Medulla oblongata (tissue), 1 donor: ENCODE results near the gene ALX3.
"Not testable (repeated sequence)": the region's sequence is repeated elsewhere in the genome, so short reads cannot be mapped to it uniquely, and the experiment has no call there.

ENCODE experiments used
- DNase-seq: peaks from one replicate; pipeline ENCODE4 v3.0.0-alpha.2; 2015; ENCODE audit errors: extremely low spot score

Gene ALX3

DNA sequence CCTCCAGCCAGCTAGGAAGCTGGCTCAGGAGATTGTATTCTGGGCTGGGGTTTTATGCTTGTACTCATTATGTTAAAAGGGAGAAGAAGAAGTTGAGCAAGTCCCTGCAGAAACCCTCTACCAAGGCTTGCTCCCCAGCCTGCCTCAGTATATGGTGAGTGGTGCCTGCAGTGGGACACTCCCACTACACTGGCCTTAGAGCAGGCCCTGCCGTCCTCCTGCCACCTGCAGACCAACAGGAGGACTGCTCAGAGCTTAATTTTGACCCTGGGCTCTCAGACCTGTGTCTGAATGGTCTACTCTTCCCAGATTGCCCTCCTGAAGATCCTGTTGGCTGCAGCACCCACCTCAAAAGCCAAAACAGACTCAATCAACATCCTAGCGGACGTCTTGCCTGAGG lies 23.0 kb downstream of the ALX3 start:
- no peak for DNase-seq

DNA sequence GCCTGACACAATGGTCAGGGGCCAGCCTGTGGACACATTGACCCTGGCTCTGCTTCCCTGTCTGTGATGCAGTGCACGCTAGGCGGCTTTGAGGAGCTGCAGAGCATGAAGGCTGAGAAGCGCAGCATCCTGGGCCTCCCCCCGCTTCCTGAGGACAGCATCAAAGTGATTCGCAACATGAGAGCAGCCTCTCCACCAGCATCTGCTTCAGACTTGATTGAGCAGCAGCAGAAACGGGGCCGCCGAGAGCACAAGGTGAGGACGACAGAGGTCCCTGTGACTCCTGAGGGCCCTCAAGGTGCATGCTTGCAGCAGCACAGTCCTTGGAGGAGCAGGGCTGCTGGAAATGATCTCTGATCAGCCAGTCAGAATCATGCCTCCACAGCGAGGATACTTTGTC lies 27.5 kb downstream of the ALX3 start:
- no peak for DNase-seq

DNA sequence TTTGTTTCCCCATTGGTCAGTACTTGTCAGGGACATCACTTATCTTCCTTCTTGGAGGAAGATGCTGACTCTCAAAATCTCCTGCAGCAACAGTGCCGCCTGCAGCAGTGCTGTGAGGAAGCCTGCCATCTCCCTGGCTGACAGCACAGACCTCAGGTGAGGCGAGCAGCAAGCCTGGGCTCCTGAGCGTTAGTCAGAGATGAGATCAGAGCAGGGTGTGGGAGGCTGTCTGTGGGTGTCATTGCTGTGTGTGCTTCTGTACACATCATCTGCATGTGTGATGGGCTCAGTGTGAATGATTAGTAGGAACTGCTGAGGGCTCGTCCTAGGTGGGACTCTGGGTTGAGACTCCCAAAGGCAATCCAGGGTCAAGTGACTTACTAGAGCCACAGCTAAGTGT lies 29.9 kb downstream of the ALX3 start:
- DNase-seq: no peak

DNA sequence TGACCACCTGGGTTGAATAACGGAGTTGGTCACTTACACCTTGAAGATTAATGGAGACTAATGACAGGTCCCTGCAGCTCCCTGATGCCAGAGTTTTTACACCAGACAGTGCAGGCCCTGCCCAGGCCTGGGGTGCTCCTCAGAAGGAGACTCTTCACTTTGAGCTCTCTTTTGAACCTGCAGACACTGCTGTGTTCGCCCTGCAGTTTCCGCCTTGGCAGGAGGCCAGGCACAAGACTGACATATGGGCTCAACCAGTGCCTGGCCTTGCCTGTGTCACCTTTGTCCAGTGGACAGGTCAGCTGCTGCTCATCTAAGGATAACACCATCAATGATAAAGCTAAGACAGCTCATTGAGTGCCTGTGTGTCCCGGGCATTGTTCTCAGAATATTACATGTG lies 30.8 kb downstream of the ALX3 start:
- no peak for DNase-seq

DNA sequence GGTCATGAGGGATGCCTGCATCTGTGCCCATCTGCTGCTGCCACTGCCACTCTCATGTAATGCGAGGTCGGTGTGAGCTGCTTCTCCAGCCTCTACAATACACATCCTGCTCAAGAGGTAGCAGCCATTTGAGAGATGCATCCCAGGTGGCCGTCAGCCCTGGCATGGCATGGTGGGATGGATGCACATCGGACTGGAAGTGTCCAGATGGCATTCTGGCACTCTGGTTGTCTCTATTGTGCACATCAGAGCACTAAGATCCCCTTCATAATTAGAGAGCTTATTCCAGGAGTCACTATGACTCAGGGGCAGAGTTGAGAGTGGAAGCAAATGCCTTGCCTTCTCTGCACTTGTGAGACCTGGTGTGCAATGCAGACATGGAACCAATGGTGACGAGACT lies 32.2 kb downstream of the ALX3 start:
- no peak for DNase-seq

DNA sequence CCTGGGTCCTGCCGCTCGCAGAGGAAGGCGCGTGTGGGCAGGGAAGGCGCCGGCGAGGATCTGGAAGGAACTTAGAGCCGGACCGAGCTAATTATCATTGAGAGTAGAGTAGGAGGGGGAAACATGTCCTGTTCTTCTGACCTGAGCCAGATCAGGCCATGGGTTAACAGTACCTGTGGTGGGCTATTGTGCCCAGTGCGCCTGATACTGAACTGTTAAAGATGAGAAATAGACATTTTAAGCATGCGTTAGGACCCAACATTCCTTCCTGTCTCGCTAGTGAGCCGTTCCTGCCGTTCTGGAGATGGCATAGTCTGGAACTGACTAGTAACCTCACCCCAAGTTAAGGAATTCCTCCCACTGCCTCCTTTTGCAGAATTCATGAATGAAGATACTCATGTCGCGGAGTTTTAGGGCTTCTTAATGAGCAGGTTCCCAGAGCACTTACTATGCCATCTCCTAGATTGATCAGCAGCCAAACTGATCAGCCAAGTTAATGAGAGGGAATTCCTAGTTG lies 35.2 kb downstream of the ALX3 start:
- DNase-seq: no peak

DNA sequence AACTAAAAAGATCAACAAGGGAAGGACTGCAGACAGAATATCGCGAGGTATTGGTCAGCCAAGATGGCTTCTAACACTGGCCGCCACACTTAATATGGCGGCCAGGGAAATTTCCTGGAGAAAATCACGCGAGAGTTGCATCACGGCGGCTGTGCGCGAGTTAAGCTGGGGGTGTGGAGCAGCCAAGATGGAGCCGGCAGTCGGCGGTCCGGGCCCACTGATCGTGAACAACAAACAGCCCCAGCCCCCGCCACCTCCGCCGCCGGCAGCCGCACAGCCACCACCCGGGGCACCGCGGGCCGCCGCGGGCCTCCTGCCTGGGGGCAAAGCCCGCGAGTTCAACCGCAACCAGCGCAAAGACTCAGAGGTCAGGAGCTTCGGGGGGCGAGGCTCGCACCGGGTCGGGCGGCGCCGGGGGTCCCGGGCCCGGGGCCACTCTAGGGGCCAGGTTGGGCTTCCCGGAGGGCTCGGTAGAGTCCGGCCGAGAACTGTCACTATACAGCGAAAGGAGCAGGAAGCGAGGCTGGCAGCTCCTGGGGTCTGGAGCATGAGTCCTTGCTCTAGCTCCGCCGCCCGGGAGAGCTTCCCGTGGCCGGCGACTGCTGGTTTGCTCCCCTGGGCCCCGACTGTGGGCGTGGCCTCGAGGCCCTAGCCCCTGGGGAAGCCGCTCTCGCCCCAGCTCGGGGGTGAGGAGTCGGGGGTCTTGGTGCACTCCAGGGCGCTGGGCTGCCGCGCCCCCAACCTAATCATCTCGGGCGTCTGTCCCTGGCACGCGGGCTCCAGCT lies 35.8 kb downstream of the ALX3 start, which contains the start of gene STRIP1:
STRIP1 (plus strand) TSS at position 174 of the 785 bp plus-strand sequence; CDS start at position 188, 14 bp downstream.
- DNase-seq: peak; percentile 98

DNA sequence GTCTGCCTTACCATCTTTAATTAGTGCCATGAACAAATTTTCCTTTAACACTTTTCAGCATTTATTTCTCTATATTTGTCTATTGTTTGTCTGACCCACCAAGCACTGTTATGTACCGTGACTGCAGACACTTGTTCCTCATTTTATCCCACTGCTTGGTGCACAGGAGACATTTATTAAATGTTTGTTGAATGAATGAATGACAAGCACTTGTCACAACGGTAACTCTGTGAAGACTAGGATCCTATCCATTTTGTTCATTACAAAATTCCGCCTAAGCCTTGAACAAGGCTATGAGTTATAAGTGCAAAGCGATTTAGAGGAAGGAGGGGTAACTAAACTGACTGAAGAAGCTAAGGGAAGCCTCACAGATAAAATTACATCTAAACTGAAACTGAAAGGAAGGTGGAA lies 36.4 kb downstream of the ALX3 start:
- DNase-seq: no peak

DNA sequence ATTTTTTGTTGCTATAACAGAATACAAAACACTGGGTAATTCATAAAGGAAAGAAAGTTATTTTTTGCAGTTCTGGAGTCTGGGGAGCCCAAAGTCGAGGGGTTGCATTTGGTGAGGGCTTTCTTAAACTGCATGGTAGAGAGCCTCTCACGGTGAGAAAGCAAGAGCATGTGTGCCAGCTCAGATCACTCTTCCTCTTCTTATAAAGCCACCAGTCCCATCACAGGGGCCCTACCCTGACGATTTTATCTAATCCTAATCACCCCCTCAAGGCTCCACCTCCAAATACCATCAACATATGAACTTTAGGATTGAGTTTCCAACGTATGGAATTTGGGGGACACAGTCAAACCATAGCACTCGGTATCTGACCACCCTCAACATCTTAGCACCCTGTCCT lies 37.1 kb downstream of the ALX3 start:
- no peak for DNase-seq

DNA sequence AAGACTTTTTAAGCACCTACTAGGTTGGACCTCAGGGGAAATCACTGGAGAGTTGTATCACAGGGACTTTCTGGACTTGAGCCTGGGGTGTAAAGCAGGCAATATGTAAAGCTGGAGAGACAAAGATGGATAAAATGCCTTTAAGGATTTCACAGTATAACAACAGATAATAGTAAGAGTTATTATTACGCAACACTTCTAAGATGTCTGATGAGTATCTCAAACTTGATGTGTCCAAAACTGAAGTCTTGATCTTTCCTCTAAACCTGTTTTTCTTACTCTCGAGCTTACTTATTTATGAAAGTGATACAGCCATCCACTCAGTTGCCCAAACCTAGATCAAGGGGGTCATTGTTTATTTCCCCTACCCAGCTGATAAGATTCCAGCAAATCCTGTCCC lies 38.1 kb downstream of the ALX3 start:
- no peak for DNase-seq

DNA sequence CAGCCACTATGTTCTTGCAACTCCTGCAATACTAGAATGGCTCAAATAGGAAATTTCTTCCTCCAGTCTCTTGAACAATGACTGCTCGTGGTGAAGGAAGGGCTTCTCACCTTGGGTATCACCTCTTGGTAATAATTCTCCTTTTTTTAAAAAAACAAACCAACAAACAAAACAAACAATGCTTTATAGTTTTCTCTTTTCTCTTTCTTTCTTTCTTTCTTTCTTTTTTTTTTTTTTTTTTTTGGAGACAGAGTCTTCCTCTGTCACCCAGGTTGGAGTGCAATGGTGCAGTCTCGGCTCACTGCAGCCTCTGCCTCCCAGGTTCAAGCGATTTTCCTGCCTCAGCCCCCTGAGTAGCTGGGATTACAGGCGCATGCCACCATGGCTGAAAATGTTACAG lies 39.8 kb downstream of the ALX3 start:
- not testable (repeated sequence) for DNase-seq

DNA sequence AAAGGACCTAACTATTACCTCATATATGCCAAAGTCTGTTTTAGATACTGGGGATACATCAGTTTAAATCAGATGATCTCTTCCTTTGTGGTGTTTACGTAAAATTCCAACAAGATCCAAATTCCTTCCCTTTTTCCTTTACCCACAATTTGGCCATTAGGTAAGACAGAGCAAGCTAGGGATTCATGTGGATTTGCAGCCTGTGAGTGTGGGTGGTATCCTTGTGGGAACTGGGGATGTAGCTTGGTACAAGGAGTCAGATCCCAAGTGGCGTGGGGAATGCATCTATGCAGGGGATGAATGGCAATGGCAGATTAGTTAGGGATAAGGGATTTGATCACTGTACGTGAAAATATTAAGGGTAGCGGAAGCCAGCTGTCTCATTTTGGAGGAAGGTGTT lies 45.9 kb downstream of the ALX3 start:
- no peak for DNase-seq

DNA sequence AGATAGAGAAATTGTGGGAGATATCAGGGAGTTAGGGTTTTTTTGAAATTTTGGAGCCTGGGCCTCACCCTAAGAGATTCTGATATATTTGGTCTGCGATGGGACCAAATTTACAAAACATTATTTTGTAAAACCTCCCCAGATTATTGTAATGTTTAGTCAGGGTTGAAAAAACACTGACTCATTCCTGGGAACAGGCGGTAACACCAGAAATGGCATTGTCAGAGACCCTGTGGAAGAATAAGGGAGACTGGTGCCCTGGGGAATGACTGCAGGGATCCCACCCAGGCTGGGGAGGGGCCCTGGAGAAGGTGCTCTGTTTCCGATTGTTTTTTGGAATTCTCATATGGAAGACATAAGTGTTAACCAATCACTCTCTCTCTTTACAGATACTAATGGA lies 49.2 kb downstream of the ALX3 start:
- no peak for DNase-seq

DNA sequence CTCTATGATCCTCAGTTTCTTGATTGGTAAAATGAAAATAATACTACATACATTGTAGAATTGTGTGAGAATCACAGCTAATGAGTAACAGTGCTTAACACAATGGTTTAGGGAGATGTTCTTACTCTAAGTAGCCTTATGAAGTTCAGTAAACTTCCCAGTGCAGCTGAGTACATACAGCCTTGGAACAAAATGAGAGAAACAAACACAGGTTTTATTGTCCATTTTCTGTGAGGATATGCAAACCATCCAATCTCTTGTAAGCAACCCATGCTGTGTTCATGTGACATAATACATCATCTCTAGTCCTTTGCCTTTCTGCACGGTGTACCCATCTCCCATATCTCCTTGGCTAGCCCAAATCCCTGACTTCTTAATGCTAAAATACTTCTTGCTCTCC lies 50.7 kb downstream of the ALX3 start:
- no peak for DNase-seq

DNA sequence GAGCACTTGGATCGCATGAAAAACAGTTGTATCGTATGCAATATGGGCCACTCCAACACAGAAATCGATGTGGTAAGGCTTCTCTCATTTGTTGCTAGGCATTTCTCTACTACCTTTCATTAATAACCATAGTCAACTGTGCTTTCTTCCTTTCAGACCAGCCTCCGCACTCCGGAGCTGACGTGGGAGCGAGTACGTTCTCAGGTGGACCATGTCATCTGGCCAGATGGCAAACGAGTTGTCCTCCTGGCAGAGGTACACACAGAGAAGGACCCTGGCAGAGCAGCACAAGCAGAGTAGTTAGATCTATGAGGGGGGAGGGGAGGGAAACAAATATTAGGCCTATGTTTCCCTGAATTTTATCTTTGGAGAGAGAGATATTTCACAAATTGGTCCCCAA lies 52.1 kb downstream of the ALX3 start:
- DNase-seq: no peak

DNA sequence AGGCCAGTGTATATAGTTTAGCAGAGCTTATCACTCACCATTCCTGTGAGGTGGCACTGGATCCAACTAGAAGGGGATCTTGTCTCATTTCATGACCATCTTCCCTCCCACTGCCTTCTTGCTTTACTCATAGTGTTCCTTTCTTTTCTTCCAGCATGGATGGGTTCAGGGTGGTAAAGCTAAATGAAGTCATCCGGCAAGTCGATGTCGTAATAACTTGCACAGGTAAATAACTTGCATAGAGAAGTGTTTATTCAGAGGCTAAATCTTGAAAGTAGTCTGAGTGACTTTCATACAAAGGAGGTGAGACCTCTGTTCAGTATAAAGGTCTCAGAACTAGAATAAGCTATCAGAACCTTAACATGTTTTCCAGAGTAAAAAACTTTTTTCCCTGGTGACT lies 52.7 kb downstream of the ALX3 start:
- DNase-seq: no peak

DNA sequence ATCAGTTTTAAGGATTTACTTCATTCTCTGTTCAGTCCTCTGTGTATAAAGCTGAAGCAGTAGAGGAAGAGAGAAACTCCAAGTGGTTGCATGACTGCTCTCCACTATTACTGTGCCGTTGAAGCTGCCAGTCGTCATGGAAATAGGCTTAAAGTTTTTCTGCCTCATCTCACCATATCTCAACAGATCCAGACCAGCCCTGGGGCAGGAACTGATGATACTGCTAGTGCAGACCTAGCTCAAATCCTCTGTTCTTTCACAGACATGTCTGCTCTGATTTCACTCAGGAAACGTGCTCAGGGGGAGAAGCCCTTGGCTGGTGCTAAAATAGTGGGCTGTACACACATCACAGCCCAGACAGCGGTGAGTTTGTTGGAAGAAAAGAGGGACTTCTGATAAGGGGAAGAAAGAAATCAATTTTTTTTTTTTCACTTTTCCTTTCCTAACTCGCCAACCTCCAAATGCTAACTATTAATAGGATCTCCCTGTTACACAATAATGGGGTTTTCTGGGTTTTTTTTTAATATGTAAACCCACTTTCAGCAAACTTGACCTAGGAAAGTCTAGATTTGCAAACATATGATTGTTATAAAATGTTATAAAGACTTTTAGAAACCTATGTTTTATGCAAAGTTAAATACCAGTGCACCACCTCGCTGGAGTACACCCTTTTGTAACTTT lies 58.2 kb downstream of the ALX3 start:
- DNase-seq: no peak

DNA sequence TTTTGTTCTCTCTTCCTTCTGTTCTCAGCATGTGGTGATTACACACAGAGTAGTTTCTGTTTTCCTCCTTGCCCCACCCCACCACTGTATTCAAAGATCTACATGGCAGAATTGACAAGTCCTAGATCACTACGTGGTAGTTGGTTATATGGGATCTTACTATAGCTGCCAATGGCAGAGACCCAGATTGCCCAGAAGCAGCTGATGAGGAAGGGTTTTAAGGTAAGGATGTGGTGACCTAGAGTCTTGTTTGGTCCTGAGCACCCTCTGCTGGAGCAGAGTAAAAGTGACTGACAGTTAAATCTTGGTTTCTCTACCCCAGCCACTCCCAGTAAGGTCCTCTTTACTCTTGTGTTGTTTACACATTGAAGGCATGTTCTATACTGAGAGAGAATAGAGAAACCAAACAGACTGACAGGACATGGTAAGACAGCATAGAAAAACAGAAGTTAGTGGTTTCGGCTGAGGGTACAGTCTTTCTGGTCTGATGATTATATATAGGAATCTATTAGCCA lies 58.9 kb downstream of the ALX3 start:
- DNase-seq: peak; percentile 89
